Activated naive CD4-positive, alpha-beta T cell treated with anti-CD3 and anti-CD28 coated beads, Interleukin-2, amount 50 U/mL, for 72 hours (primary cell): Measurements from ENCODE around the gene SPACDR. TPM values are rescaled to one million over a fixed set of nuclear protein-coding genes. Genes with fewer than 3 reads are reported as not detected.

Source experiments
- ATAC-seq, 2 donors: fragments of 150-1000 bp; cut with Tn5 transposase; 2 replicates each; pipeline ENCODE4 v1.10.0; 2021; ENCODE audit warnings: mild to moderate bottlenecking in 2 of 2, moderate library complexity in 2 of 2
- DNase-seq, 2 donors: peaks; one replicate each; pipeline ENCODE4 v3.0.0; 2021 to 2022; ENCODE audit warnings: low spot score in 2 of 2
- H3K27ac Mint-ChIP-seq, 2 donors: one replicate each; pipeline ENCODE4 v1.8.0; 2022; ENCODE audit warnings: mild to moderate bottlenecking in 2 of 2, mixed read lengths in 2 of 2
- H3K36me3 Mint-ChIP-seq, 2 donors: one replicate each; pipeline ENCODE4 v1.8.0; 2022; ENCODE audit warnings: mixed read lengths in 2 of 2
- H3K9me3 Mint-ChIP-seq, 2 donors: one replicate each; pipeline ENCODE4 v1.8.0; 2022; ENCODE audit warnings: mixed read lengths in 2 of 2
- total RNA-seq, 2 donors: library from RNA; stranded (reverse); gene quantifications; one replicate each; pipeline ENCODE4 v1.2.3, GENCODE V29; 2022

Gene SPACDR
- total RNA-seq, 2 donors from 2014 or later: 7.7 to 9.9 TPM

DNA sequence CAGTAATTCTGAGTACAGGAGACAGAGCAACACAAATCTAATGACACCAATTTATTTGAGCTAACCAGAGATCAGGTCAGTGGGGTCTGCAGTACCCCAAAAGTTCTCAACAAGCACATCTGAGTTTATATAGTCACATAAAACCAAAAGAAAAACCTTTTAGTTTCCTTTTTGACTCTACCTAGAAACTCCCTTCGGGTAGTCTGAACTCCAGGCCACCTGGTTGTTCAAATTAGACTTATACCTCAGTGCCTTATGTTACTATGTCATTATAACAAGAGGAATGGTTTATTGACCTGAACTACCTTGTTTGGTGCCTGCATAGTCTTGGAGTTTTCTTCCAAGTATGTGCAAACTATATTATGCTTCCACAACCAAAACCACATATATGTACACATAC lies 50.2 kb downstream of the SPACDR start:
- H3K36me3 Mint-ChIP-seq: no peaks in the 10 kb centered on the region
- no peak overlapping the region for H3K27ac Mint-ChIP-seq
- DNase-seq: no peak
- H3K9me3 Mint-ChIP-seq: no peaks in the 10 kb centered on the region
- no peak for ATAC-seq

DNA sequence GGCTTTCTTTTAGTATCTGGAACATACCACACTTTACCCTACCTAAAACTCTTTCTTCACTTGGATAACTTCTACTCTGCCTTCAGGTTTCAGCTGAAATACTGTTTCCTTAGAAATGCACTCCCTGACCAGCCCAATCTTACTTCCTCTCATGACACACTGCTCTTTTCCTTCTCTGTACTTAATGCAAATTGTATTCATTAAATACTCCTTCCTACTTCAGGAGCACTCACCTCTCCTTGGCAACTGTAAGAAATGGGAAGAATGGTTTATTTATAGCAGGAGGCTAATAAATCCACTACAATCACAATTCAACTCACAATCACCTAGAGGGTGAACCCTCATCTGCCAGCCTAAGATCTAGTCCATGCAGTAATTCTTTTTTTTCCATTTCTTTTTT lies 50.7 kb downstream of the SPACDR start:
- no peak for ATAC-seq
- DNase-seq: no peak
- no peak overlapping the region for H3K27ac Mint-ChIP-seq

DNA sequence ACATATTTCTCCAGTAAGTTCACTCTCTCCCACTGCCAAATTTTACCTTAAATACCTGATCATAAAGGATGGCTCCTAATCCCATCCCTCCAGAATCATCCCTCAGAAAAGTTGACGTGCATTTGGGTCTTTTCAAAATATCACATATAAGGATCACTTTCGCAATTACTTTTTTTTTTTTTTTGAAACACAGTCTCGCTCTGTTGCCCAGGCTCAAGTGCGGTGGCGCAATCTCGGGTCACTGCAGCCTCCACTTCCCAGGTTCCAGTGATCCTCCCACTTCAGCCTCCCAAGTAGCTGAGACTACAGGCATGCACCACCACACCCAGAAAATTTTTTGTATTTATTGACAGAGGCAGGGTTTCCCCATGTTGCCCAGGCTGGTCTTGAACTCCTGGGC lies 53.0 kb downstream of the SPACDR start:
- Mint-ChIP-seq H3K27ac (no peak overlapping the region), H3K9me3 (no peaks in the 10 kb centered on the region), H3K36me3 (no peaks in the 10 kb centered on the region)
- DNase-seq: no peak
- ATAC-seq: no peak

More for the DNA sequence above, 50.7 kb downstream of the SPACDR start:
- Mint-ChIP-seq H3K9me3 (no peaks in the 10 kb centered on the region), H3K36me3 (no peaks in the 10 kb centered on the region)

DNA sequence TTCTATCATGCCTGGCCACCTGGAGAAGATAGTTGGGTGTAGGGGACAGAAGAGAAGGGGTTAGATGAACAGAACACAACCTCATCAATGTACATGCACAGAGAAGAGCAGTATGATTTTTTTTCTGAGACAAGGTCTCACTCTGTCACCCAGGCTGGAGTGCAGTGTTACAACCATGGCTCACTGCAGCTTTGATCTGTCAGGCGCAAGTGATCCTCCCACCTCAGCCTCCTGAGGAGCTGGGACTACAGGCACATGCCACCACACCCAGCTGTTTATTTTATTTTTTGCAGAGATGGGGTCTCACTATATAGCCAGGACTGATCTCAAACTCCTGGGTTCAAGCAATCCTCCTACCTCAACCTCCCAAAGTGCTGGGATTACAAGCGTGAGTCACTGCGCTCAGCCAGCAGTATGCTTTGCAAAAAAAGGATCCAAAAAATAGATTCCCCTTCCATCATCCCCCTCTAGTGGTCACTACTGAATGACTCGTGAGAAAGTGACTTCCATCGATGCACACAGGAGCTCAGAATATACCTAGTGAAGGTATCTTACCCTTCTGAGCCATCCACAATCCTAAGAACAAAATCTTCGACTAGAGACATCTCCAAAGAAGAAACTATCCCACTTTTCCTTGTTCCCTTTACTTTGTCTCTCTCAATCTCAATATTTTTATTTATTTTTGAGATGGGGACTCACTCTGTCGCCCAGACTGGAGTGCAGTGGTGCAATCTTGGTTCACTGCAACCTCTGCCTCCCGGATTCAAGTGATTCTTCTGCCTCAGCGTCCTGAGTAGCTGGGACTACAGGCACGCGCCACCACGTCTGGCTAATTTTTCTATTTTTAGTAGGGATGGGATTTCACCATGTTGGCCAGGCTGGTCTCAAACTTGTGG lies 56.5 kb downstream of the SPACDR start:
- H3K27ac Mint-ChIP-seq: no peak overlapping the region
- ATAC-seq: peak; percentile 86 to 88
- DNase-seq: peak in 1 of 2 donors; percentile 48
- no peaks in the 10 kb centered on the region for H3K9me3 Mint-ChIP-seq
- no peaks in the 10 kb centered on the region for H3K36me3 Mint-ChIP-seq

DNA sequence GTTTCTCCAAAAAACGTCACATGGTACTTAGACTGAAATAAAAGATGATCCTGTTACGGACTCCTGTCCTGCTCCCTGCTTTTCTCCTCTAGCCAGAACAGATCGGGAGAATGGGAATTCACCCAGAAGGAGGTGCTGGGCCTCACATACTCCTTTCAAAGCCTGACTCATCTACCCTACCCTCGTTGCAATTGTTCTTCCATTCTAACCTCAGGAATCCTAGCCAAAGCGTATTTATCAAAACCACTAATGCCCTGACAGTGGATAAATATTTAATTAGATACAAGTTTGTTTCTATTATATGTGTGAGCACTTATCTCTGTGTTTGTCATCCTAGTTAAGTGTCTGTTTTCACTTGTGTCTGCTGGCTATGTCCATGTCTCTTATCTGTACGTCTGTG lies 57.3 kb downstream of the SPACDR start:
- H3K9me3 Mint-ChIP-seq: no peaks in the 10 kb centered on the region
- no peak for DNase-seq
- no peak for ATAC-seq
- no peaks in the 10 kb centered on the region for H3K36me3 Mint-ChIP-seq
- no peak overlapping the region for H3K27ac Mint-ChIP-seq

Other genes starting within 250 kb of the SPACDR start
- gene PVRIG, start 244.3 kb downstream of the SPACDR start, total RNA-seq: 10 to 100 TPM; 20.8 to 30.6 TPM
- gene SPDYE3, start 156.6 kb downstream of the SPACDR start, total RNA-seq: not detected
- gene PILRB, start 106.1 kb downstream of the SPACDR start, total RNA-seq: 100 to 1,000 TPM in 1 of 2 donors, 10 to 100 TPM in 1; 41.0 to 103 TPM
- gene PILRA, start 90.8 kb downstream of the SPACDR start, total RNA-seq: 10 to 100 TPM in 1 of 2 donors, under 1 TPM in 1; 0.84 to 11.5 TPM
- 1 to 10 TPM; 3.4 to 5.6 TPM for gene ZCWPW1, start 35.6 kb downstream of the SPACDR start, total RNA-seq
- gene MEPCE, start 34.4 kb downstream of the SPACDR start, total RNA-seq: 10 to 100 TPM; 53.0 to 83.5 TPM
- 10 to 100 TPM; 38.7 to 52.5 TPM for gene PPP1R35, start 27.8 kb downstream of the SPACDR start, total RNA-seq
- gene TSC22D4, start 15.0 kb upstream of the SPACDR start, total RNA-seq: 10 to 100 TPM; 96.2 to 99.9 TPM
- 1 to 10 TPM in 1 of 2 donors, under 1 TPM in 1; 0.89 to 1.0 TPM for gene NYAP1, start 19.7 kb upstream of the SPACDR start, total RNA-seq
- 10 to 100 TPM; 47.3 to 59.9 TPM for gene AGFG2, start 74.9 kb upstream of the SPACDR start, total RNA-seq
- gene SAP25, start 109.6 kb upstream of the SPACDR start, total RNA-seq: 10 to 100 TPM; 10.6 to 26.0 TPM
- gene LRCH4, start 121.9 kb upstream of the SPACDR start, total RNA-seq: 100 to 1,000 TPM in 1 of 2 donors, 10 to 100 TPM in 1; 76.2 to 178 TPM
- gene FBXO24, start 122.1 kb upstream of the SPACDR start, total RNA-seq: 1 to 10 TPM; 1.9 to 4.0 TPM
- 10 to 100 TPM; 14.8 to 19.6 TPM for gene PCOLCE, start 138.1 kb upstream of the SPACDR start, total RNA-seq
- 10 to 100 TPM; 20.7 to 28.0 TPM for gene MOSPD3, start 148.3 kb upstream of the SPACDR start, total RNA-seq
- gene TFR2, start 177.3 kb upstream of the SPACDR start, total RNA-seq: 10 to 100 TPM; 13.1 to 19.1 TPM
- gene ACTL6B, start 192.2 kb upstream of the SPACDR start, total RNA-seq: not detected
- gene GNB2, start 209.5 kb upstream of the SPACDR start, total RNA-seq: 100 to 1,000 TPM; 213 to 239 TPM
- gene GIGYF1, start 230.0 kb upstream of the SPACDR start, total RNA-seq: 10 to 100 TPM; 47.2 to 58.4 TPM
- 10 to 100 TPM; 37.3 to 47.5 TPM for gene POP7, start 241.9 kb upstream of the SPACDR start, total RNA-seq